NCI-H2107 treated with DMSO at 0.1 percent for 48 hours (cell line): Measurements from ENCODE around the gene SLC6A4.
"Not testable (repeated sequence)": the region's sequence is repeated elsewhere in the genome, so short reads cannot be mapped to it uniquely, and the experiment has no call there.

Experiments
- DNase-seq: peaks from one replicate; lab custom pipeline; 2025; ENCODE audit not compliant: unreplicated experiment; lab: John Stamatoyannopoulos, UW

Gene SLC6A4

GRCh38 chr17:30220414-30220813, 15.1 kb downstream of the SLC6A4 start:
- no peak for DNase-seq

DNA sequence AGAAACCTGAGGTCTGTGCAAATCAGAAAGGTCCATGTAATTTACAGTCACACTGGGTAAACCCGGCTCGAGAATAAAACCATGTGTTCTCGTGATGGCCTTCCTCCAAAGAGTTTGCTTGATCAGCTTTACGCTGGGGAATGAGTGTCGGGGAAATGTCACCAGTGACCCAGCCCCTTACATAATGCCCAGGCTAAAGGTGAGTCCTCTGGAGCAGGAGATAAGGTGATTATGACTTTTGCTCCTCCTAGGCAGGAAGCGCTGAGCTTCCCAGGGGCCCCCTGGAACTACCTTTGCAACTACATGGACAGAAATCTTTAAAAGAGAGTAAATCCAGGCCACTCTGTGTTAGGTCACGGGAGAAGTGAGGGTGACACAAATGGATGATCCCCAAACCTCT, 15.7 kb downstream of the SLC6A4 start:
- DNase-seq: no peak

DNA sequence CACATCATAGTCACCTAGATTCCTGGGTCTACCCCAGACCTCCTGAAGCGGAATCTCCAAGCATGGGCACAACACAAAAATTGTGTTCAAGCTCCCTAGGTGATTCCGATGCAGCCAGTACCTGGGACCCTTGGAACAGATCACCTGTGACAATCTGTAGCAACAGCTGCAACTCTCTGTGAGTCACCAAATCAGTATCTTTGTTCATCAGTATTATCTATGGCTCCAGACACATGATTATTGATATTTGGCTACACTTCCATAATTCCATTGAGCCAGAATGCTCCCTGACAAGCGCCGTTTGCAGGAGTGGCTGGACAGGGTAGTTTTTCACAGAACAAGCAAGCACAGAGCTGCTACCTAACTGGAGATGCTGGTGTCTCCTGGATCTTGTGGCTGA, 16.2 kb downstream of the SLC6A4 start:
- DNase-seq: no peak

DNA sequence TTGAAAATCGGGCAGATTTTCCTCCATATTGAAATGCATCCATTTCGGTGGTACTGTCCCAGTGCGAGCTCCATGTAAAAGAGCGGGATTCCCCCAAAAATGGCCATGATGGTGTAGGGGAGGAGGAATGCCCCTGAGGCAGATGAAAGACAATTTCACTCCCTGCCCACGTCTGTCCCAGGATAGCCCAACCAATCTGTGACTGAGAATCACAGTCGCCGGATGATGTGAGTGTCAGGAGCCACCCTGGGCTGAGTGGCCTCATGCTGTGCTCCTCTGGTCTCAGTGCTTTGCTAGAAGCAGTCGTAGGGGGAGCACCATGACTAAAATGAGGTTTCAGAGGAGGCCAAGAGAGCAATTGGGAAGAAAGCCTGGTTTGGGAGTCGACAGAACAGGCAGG, 16.7 kb downstream of the SLC6A4 start:
- no peak for DNase-seq

DNA sequence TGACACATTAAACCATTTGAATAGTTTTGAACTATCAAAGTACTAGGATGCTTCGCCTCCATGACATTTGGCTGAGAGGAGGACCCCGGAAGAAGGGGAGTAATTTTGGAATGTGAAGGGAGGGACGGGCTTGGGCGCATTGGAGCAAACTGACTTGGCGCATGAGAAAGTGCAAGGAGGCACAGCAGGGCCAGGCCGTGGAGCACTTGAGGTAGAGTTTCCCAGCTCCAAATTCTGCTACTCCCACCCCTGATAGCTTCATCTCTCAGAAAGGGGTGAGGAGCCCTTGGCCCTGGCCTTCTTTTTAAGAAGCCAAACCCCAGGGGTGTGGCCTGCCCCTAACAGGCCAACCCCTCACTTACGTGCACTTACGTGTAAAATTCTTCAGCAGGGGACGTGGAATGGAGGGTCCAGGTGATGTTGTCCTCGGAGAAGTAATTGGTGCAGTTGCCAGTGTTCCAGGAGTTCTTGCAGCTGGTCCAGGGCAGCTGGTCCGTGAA, 17.7 kb downstream of the SLC6A4 start:
- no peak for DNase-seq

DNA sequence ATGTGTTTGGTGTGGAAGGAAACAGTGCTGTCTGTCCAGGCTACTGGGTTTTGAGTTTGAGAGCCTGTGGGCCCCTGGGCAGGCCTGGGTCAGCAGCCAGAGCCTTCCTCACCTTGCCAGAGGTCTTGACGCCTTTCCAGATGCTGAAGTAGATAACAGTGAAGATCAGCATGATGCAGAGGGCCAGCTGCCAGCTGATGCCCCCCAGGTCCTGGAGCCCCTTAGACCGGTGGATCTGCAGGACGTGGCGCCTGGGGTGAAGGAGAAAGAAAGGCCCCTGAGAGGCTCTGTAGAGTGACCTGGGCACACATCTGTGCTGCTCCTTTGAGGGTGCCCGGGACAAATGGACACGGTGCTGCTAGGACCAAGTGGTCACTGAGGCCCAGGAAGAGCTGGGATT, 18.4 kb downstream of the SLC6A4 start:
- no peak for DNase-seq

DNA sequence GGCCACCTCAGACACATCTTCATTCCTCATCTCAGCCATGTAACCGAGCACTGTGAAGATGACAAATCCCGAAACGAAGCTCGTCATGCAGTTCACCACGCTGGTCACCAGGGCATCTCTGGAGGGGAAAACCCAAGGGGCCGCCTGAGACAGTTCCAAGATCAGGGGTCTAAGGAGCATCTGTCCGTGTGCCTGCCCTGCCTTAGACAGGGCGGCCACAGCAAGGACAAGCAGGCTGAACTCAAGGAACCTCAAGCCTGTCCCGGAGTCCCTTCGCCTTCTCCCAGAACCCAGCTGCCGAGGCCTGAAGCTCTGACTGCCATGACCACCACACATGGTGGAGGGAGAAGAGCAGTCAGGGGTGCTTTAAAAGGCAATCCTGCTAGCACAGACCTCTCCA, 22.7 kb downstream of the SLC6A4 start:
- DNase-seq: no peak

- DNase-seq: no peak
These were observed 24.1 kb downstream of the SLC6A4 start for GRCh38 chr17:30211371-30211770.

- DNase-seq: no peak
These were observed 24.6 kb downstream of the SLC6A4 start for GRCh38 chr17:30210901-30211300.

GRCh38 chr17:30210366-30210765, 25.1 kb downstream of the SLC6A4 start:
- DNase-seq: no peak

GRCh38 chr17:30209930-30210329, 25.6 kb downstream of the SLC6A4 start:
- DNase-seq: no peak

- no peak for DNase-seq
These were observed 27.3 kb downstream of the SLC6A4 start for GRCh38 chr17:30208214-30208613.

DNA sequence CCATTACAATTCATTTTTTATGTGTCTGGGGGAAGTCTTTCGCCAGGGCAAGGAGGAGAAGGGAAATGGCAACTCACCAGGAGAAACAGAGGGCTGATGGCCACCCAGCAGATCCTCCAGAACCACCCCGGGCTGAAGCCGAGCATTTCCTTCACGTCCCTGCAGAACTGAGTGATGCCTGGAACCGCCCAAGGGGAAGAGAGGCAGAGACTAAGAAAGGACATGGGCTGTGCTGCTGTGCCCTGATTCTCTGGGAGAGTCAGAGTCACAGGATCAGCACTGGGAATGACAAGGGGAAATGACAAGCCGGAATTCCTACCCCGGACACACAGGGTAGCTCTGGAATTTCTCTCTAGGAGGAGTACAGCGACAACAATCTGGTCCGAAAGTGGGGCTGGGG, 27.8 kb downstream of the SLC6A4 start:
- DNase-seq: no peak

DNA sequence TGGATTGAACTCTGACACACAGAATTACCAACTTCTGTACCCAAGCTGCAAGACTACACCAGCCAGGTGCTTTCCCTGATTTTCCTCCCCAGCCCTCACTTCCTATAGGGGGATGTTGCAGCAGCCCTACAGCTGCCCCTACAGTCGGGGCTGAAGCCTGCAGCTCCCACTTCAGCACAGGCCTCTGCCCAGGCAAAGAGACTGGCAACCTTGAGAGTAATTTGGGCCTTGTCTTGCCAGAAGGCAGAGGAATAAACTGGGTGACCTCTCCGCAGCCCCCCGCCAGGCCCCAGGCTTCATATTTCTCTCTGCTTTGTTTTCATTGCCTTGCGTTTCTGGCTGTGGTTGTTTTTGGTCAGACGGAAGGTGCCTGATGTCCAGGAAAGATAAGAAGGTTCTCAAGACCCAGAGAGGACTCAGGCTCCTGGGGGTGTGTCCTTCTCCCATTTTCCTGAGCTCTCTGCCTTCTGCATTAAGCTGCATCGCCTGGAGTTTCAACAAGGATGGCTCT, 32.0 kb downstream of the SLC6A4 start:
- DNase-seq: no peak

GRCh38 chr17:30200656-30201055, 34.8 kb downstream of the SLC6A4 start:
- DNase-seq: not testable (repeated sequence)

DNA sequence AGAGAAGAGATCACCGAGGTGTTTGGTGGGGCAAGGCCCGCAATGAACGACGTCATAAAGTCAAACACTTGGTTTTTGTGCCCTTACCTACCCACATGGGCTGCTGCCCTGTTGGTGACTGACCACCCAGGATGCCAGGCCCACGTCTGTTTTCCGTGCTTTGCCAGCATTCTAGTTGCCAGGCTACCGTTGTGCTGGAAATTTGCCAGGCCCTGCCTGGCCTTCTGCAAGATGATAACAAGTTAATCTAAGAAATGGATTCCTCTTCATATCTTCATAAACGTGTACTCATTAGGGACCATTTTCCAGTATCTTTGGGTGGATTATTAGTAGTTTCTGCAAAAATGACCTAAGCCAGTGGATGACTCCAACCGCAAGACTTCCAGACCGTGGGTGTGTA, 35.4 kb downstream of the SLC6A4 start:
- no peak for DNase-seq

- DNase-seq: no peak
These were observed 35.9 kb downstream of the SLC6A4 start for GRCh38 chr17:30199600-30199999.

GRCh38 chr17:30197416-30197815, 38.1 kb downstream of the SLC6A4 start:
- DNase-seq: no peak

DNA sequence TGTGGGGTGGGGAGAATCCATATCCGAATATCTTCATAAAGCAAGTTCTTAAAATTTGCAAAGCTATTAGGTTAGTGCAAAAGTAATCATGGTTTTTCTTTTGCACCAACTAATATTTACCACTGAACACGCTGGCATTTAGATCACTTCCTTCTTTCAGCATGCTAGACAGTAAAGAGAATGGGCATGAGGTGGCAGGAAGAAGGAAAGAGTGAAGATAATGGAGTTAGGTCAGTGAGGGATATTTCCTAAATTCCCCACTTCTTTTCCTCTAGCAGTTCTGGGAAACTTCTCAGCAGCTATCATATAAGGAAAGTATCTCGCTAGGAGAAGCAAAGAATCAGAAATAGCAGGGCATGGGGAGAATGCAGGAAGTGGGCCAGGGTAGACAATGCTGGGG, 39.0 kb downstream of the SLC6A4 start:
- no peak for DNase-seq

DNA sequence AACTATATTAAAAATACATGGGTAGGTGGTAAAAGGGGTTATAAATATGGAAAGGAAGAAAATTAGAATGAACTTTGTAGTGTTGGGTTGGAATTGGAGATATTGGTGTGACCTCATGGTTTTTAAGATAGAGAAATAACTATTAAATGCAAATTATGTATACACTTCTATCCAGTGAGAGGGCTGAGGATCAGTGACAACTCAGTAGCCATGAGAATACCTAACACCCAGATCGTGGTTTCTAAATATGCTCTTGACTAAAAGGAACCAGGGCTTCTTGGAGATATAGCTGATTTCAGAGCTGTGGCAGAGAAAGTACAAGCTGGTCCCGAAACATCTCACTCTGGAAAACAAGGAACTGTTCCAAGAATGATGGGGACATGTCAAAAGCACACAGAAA, 44.4 kb downstream of the SLC6A4 start:
- DNase-seq: no peak

DNA sequence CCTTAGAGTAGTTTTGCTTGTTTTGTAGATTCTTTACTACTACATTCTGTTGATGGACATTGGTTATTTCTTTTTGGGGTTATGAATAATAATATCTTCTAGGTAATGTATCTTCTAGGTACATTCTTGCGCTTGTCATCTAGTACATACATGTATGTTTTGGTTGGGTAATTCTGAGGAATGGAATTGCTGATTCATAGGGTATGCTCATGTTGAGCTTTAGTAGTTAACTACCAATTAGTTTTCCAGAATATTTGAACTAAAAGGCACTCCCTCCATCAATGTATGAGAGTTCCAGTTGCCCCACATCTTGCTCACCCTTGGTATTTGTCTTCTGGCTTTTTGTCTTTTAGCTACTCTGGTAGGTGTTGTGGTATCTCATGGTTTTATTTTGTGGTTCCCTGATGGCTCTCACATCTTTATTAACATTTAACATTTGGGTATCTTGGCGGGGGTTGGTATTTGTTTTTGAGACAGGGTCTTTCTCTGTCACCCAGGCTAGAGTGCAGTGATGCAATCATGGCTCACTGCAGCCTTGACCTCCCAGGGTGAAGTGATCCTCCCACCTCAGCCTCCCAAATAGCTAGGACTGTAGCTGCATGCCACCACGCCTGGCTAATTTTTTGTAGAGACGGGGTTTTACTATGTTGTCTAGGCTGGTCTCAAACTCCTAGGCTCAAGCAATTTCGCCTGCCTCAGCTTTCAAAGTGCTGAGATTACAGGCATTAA, 47.1 kb downstream of the SLC6A4 start:
- no peak for DNase-seq

GRCh38 chr17:30187573-30187972, 47.9 kb downstream of the SLC6A4 start:
- no peak for DNase-seq

- DNase-seq: no peak
These were observed 48.7 kb downstream of the SLC6A4 start for GRCh38 chr17:30186761-30187160.
